Thymus (tissue), 11 donors: Measurements from ENCODE around the gene LIMD2. TPM values are rescaled to one million over a fixed set of nuclear protein-coding genes. Genes with fewer than 3 reads are reported as not detected.
A peak's percentile ranks its signal among the peaks of the same experiment; 100 is the strongest.

Experiments used
- DNase-seq, 9 donors: peaks; one replicate each; pipeline ENCODE4 v3.0.0-alpha.2; 2013; ENCODE audit warnings: low spot score in 9 of 9, low read depth in 6 of 9, missing footprints in 1 of 9
- H3K27ac ChIP-seq, 2 donors: one replicate each; pipeline ENCODE4 v1.5.1; 2013; ENCODE audit warnings: control low read depth in 1 of 2, low read depth in 1 of 2, low read length in 1 of 2, mild to moderate bottlenecking in 1 of 2, moderate library complexity in 1 of 2
- H3K27me3 ChIP-seq, 2 donors: one replicate each; pipeline ENCODE4 v1.5.1; 2013; ENCODE audit warnings: low read length in 1 of 2; ENCODE audit not compliant: control insufficient read depth in 2 of 2, insufficient read depth in 1 of 2
- H3K36me3 ChIP-seq, 2 donors: one replicate each; pipeline ENCODE4 v1.5.1; 2013; ENCODE audit warnings: low read length in 1 of 2, mild to moderate bottlenecking in 1 of 2, moderate library complexity in 1 of 2; ENCODE audit not compliant: control insufficient read depth in 2 of 2, insufficient read depth in 2 of 2
- H3K4me1 ChIP-seq, 2 donors: one replicate each; pipeline ENCODE4 v1.5.1; 2013; ENCODE audit warnings: low read length in 2 of 2; ENCODE audit not compliant: control insufficient read depth in 2 of 2, insufficient read depth in 2 of 2
- H3K4me3 ChIP-seq, 2 donors: one replicate each; pipeline ENCODE4 v1.5.1; 2013; ENCODE audit warnings: low read length in 2 of 2, control low read depth in 1 of 2, mild to moderate bottlenecking in 1 of 2
- H3K9me3 ChIP-seq, 2 donors: one replicate each; pipeline ENCODE4 v1.5.1; 2013; ENCODE audit warnings: low read length in 1 of 2, mild to moderate bottlenecking in 1 of 2; ENCODE audit not compliant: control insufficient read depth in 2 of 2, insufficient read depth in 1 of 2
- WGBS: extraction: QIAGEN DNeasy Blood & Tissue Kit; methylation state at CpG from one replicate; pipeline ENCODE4 v1.1.7; 2013; 5-methylcytosine and 5-hydroxymethylcytosine counted together
- polyA plus RNA-seq: library from polyadenylated mRNA; stranded (reverse); fragments of 200-250 nt; gene quantifications from one replicate; pipeline ENCODE4 v1.2.3, GENCODE V29; 2013
- total RNA-seq: library from RNA; stranded (reverse); fragments of 120-200 nt; gene quantifications from one replicate; pipeline ENCODE4 v1.2.4, GENCODE V29; 2013
- donor health status: healthy.

Gene LIMD2
- total and polyA plus RNA-seq, 2 donors = 202 to 309 TPM

- H3K27ac ChIP-seq = no peak overlapping the region
- H3K36me3 ChIP-seq = peaks cover 32 to 42% of the 10 kb centered on the region in 2 donors
- H3K9me3 ChIP-seq = no peaks in the 10 kb centered on the region
- no peak overlapping the region for H3K4me3 ChIP-seq
- H3K4me1 ChIP-seq = no peaks in the 10 kb centered on the region
- DNase-seq = no peak
- no peaks in the 10 kb centered on the region for H3K27me3 ChIP-seq
- 95% methylated on average over 3 of the region's 3 CpGs for WGBS
Measured at GRCh38 chr17:63657786-63658185, 42.1 kb downstream of the LIMD2 start.

- Histone ChIP-seq H3K9me3 (no peaks in the 10 kb centered on the region), H3K27ac (no peak overlapping the region), H3K4me1 (no peaks in the 10 kb centered on the region), H3K4me3 (no peak overlapping the region), H3K27me3 (no peaks in the 10 kb centered on the region), H3K36me3 (peaks cover 25 to 36% of the 10 kb centered on the region in 2 donors)
- 95% methylated on average over 2 of the region's 2 CpGs for WGBS
- no peak for DNase-seq
Measured at GRCh38 chr17:63653050-63653449, 46.9 kb downstream of the LIMD2 start.

GRCh38 chr17:63652106-63652505, 47.8 kb downstream of the LIMD2 start:
- Histone ChIP-seq H3K36me3 (peaks cover 26 to 40% of the 10 kb centered on the region in 2 donors), H3K9me3 (no peaks in the 10 kb centered on the region), H3K27me3 (no peaks in the 10 kb centered on the region), H3K4me3 (no peak overlapping the region), H3K27ac (no peak overlapping the region), H3K4me1 (no peaks in the 10 kb centered on the region)
- no peak for DNase-seq
- 91% methylated on average over 3 of the region's 3 CpGs for WGBS

- no peak overlapping the region for H3K27ac ChIP-seq
- DNase-seq = no peak
- H3K9me3 ChIP-seq = no peaks in the 10 kb centered on the region
- WGBS = 55% methylated on average over 1 of the region's 1 CpG
- no peak overlapping the region for H3K4me3 ChIP-seq
- no peaks in the 10 kb centered on the region for H3K27me3 ChIP-seq
- peaks cover 35 to 45% of the 10 kb centered on the region in 2 donors for H3K36me3 ChIP-seq
- H3K4me1 ChIP-seq = peaks cover 3 to 4% of the 10 kb centered on the region in 2 donors
Measured at GRCh38 chr17:63649813-63650212, 50.1 kb downstream of the LIMD2 start.

GRCh38 chr17:63647936-63648335, 52.0 kb downstream of the LIMD2 start:
- no peak for DNase-seq
- peaks cover 3 to 4% of the 10 kb centered on the region in 2 donors for H3K4me1 ChIP-seq
- no peak overlapping the region for H3K27ac ChIP-seq
- H3K36me3 ChIP-seq = peaks cover 30 to 35% of the 10 kb centered on the region in 2 donors
- H3K9me3 ChIP-seq = no peaks in the 10 kb centered on the region
- H3K4me3 ChIP-seq = no peak overlapping the region
- H3K27me3 ChIP-seq = no peaks in the 10 kb centered on the region

- H3K9me3 ChIP-seq = no peaks in the 10 kb centered on the region
- H3K27ac ChIP-seq = no peak overlapping the region
- peaks cover 3 to 4% of the 10 kb centered on the region in 2 donors for H3K4me1 ChIP-seq
- H3K4me3 ChIP-seq = no peak overlapping the region
- peaks cover 23 to 28% of the 10 kb centered on the region in 2 donors for H3K36me3 ChIP-seq
- DNase-seq = no peak
- H3K27me3 ChIP-seq = no peaks in the 10 kb centered on the region
- 96% methylated on average over 4 of the region's 4 CpGs for WGBS
Measured at GRCh38 chr17:63647065-63647725, 52.7 kb downstream of the LIMD2 start.

GRCh38 chr17:63646488-63646806, 53.5 kb downstream of the LIMD2 start:
- 98% methylated on average over 1 of the region's 1 CpG for WGBS
- peaks cover 3 to 4% of the 10 kb centered on the region in 2 donors for H3K4me1 ChIP-seq
- no peaks in the 10 kb centered on the region for H3K27me3 ChIP-seq
- no peak for DNase-seq
- no peaks in the 10 kb centered on the region for H3K9me3 ChIP-seq
- peaks cover 25 to 28% of the 10 kb centered on the region in 2 donors for H3K36me3 ChIP-seq
- H3K27ac ChIP-seq = peak overlapping the region in 1 of 2 donors; percentile 5
- H3K4me3 ChIP-seq = no peak overlapping the region

Other genes with a start within 250 kb of the LIMD2 start
- 0.28 TPM for gene ACE, start 223.1 kb downstream of the LIMD2 start, total RNA-seq
- gene ACE, start 223.1 kb downstream of the LIMD2 start, polyA plus RNA-seq = 1.1 TPM
- 0.05 TPM for gene KCNH6, start 176.8 kb downstream of the LIMD2 start, total RNA-seq
- 0.25 TPM for gene KCNH6, start 176.8 kb downstream of the LIMD2 start, polyA plus RNA-seq
- gene DCAF7, start 149.6 kb downstream of the LIMD2 start, total RNA-seq = 26.0 TPM
- 19.8 TPM for gene DCAF7, start 149.6 kb downstream of the LIMD2 start, polyA plus RNA-seq
- 10.1 TPM for gene TACO1, start 99.2 kb downstream of the LIMD2 start, total RNA-seq
- 14.2 TPM for gene TACO1, start 99.2 kb downstream of the LIMD2 start, polyA plus RNA-seq
- 15.5 TPM for gene MAP3K3, start 77.7 kb downstream of the LIMD2 start, total RNA-seq
- 21.0 TPM for gene MAP3K3, start 77.7 kb downstream of the LIMD2 start, polyA plus RNA-seq
- gene STRADA, start 41.7 kb upstream of the LIMD2 start, total RNA-seq = 13.4 TPM
- 32.2 TPM for gene STRADA, start 41.7 kb upstream of the LIMD2 start, polyA plus RNA-seq
- gene CCDC47, start 73.5 kb upstream of the LIMD2 start, total RNA-seq = 34.7 TPM
- gene CCDC47, start 73.5 kb upstream of the LIMD2 start, polyA plus RNA-seq = 25.9 TPM
- 58.9 TPM for gene DDX42, start 74.0 kb upstream of the LIMD2 start, total RNA-seq
- 92.8 TPM for gene DDX42, start 74.0 kb upstream of the LIMD2 start, polyA plus RNA-seq
- 31.7 TPM for gene PSMC5, start 127.3 kb upstream of the LIMD2 start, total RNA-seq
- gene PSMC5, start 127.3 kb upstream of the LIMD2 start, polyA plus RNA-seq = 179 TPM
- 32.9 TPM for gene FTSJ3, start 127.5 kb upstream of the LIMD2 start, total RNA-seq
- 21.0 TPM for gene FTSJ3, start 127.5 kb upstream of the LIMD2 start, polyA plus RNA-seq
- gene SMARCD2, start 142.6 kb upstream of the LIMD2 start, total RNA-seq = 72.1 TPM
- gene SMARCD2, start 142.6 kb upstream of the LIMD2 start, polyA plus RNA-seq = 68.9 TPM
- gene CSH2, start 173.6 kb upstream of the LIMD2 start, total RNA-seq = 1.0 TPM
- 11.2 TPM for gene CSH2, start 173.6 kb upstream of the LIMD2 start, polyA plus RNA-seq
- 0.24 TPM for gene GH2, start 181.8 kb upstream of the LIMD2 start, total RNA-seq
- gene GH2, start 181.8 kb upstream of the LIMD2 start, polyA plus RNA-seq = 1.2 TPM
- gene CSH1, start 196.4 kb upstream of the LIMD2 start, total RNA-seq = 2.3 TPM
- gene CSH1, start 196.4 kb upstream of the LIMD2 start, polyA plus RNA-seq = 11.6 TPM
- 0.24 TPM for gene CSHL1, start 211.1 kb upstream of the LIMD2 start, total RNA-seq
- gene CSHL1, start 211.1 kb upstream of the LIMD2 start, polyA plus RNA-seq = 1.3 TPM
- 0.33 TPM for gene GH1, start 218.7 kb upstream of the LIMD2 start, total RNA-seq
- 3.1 TPM for gene GH1, start 218.7 kb upstream of the LIMD2 start, polyA plus RNA-seq
- 19.5 TPM for gene CD79B, start 232.2 kb upstream of the LIMD2 start, total RNA-seq
- 34.1 TPM for gene CD79B, start 232.2 kb upstream of the LIMD2 start, polyA plus RNA-seq